Forelimb muscle (tissue), 1 donor: ENCODE measurements around the gene SIGLEC5. TPM values are rescaled to one million over a fixed set of nuclear protein-coding genes. Genes with fewer than 3 reads are reported as not detected.
A peak's percentile ranks its signal among the peaks of the same experiment; 100 is the strongest.
"Not testable (repeated sequence)": the region's sequence is repeated elsewhere in the genome, so short reads cannot be mapped to it uniquely, and the experiment has no call there.

ENCODE experiments used
- DNase-seq: peaks from one replicate; pipeline ENCODE4 v3.0.0-alpha.2; 2013; ENCODE audit warnings: low read depth
- polyA plus RNA-seq: library from polyadenylated mRNA; unstranded; fragments of 120-200 nt; gene quantifications from one replicate; pipeline ENCODE4 v1.2.1, GENCODE V29; 2013; ENCODE audit not compliant: insufficient read length

SIGLEC5 gene, protein sequence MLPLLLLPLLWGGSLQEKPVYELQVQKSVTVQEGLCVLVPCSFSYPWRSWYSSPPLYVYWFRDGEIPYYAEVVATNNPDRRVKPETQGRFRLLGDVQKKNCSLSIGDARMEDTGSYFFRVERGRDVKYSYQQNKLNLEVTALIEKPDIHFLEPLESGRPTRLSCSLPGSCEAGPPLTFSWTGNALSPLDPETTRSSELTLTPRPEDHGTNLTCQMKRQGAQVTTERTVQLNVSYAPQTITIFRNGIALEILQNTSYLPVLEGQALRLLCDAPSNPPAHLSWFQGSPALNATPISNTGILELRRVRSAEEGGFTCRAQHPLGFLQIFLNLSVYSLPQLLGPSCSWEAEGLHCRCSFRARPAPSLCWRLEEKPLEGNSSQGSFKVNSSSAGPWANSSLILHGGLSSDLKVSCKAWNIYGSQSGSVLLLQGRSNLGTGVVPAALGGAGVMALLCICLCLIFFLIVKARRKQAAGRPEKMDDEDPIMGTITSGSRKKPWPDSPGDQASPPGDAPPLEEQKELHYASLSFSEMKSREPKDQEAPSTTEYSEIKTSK
- polyA plus RNA-seq = 0.71 TPM

DNA sequence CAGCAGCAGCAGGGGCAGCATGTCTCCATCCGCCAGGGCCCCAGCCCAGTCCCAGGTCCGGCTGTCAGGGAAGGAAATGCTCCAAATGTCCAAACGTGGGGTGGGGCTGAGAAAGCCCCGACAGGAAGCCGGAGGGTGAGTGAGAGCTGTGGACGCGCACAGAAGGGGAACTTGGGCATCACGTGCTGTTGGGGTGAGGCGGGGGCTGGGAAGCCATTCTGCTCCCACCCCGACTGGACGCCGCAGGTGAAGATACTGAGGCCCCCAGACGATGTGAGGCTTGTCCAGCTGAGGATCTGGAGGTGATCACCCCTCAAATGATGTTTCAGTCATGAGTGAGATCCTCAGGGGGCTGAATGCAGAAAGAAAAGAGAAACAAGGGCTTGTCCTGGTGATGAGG is at the start of gene SIGLEC5:
Gene SIGLEC5, minus strand, starts transcription at position 87 of the 400 bp plus-strand sequence. Its CDS starts 66 bp downstream, at position 21.
- DNase-seq = not testable (repeated sequence)

DNA sequence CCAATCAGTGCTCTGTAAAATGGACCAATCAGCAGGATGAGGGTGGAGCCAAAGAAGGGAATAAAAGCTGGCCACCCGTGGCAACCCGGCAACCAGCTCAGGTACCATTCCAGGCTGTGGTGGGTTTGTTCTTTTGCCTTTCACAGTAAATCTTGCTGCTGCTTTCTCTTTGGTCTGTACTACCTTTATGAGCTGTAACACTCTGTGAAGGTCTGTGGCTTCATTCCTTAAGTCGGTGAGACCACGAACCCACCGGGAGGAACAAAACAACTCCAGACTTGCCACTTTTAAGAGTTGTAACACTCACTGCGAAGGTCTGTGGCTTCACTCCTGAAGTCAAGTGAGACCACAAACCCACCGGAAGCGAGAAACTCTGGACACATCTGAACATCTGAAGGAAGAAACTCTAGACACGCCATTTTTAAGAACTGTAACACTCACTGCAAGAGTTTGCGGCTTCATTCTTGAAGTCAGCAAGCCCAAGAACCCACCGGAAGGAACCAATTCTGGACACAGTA is 46.4 kb upstream of the SIGLEC5 start:
- DNase-seq = no peak

DNA sequence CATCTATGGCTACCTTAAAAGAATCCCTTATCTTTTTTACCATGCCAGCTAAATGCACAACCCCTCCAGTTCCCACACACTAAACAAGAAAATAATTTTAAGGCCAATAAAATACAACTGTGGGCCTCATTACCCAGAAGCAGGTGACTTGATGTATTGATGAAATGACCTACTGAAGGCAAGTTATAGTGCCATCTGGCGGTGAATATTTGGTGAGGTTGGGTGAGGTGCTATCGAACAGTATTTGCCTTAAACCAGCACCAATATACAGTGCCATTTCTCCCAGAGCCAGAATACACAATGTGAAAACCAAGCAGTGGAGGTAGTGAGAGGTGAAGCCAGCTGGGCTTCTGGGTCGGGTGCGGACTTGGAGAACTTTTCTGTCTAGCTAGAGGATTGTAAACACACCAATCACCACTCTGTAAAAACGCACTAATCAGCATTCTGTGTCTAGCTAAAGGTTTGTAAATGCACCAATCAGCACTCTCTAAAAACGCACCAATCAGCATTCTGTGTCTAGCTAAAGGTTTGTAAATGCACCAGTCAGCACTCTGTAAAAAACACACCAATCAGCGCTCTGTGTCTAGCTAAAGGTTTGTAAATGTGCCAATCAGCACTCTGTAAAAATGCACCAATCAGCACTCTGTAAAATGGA is 45.8 kb upstream of the SIGLEC5 start:
- not testable (repeated sequence) for DNase-seq

DNA sequence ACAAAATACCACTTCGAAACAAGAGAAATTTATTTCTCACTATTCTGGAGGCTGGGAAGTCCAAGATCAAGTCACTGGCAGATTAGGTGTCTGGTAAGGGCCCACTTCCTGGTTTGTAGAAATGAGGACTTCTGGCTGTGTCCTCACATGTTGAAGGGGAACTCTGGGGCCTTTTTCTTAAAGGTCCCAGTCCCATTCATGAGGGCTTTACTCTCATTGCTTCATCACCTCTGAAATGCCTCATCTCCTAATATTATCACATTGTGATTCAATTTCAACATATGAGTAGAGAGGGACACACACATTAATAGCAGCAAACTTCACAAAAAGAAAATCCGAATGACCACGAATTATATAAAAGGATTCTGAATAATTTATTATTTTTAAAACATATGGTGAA is 38.0 kb upstream of the SIGLEC5 start:
- DNase-seq = no peak

DNA sequence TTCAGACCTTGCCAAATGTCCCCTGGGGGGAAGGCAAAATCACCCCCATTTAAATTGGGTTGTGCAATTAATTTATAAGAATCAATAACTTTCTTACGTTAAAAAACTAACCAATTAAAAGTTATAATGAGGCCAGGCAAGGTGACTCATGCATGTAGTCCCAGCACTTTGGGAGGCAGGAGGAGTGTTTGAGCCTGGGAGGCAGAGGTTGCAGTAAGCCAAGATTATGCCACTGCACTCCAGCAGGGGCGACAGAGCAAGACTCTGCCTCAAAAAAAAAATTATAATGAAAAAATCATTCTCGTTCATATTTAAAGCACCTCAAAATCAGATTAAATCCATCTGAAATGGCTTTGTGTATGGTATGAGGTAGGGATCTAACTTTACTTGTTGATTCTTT is 34.8 kb upstream of the SIGLEC5 start:
- DNase-seq = no peak

DNA sequence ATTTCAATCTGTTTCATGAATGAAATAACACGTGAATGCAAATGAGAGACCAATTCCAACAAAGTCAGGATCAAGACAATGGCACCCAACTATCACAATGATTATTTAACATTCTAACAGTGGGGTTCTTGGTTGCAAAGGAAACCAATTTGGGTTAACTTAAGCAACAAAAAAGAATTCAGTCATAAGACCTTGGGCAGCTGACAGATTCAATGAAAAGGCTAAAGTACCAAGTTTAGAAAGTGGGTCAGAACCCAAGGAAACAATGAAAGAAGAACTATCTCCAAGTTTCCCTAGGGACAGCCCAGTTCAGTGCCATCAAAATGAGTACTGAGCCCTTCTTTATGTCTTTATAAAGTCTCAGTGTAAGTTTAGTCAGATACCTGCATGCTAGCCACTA is 33.9 kb upstream of the SIGLEC5 start:
- DNase-seq = no peak

DNA sequence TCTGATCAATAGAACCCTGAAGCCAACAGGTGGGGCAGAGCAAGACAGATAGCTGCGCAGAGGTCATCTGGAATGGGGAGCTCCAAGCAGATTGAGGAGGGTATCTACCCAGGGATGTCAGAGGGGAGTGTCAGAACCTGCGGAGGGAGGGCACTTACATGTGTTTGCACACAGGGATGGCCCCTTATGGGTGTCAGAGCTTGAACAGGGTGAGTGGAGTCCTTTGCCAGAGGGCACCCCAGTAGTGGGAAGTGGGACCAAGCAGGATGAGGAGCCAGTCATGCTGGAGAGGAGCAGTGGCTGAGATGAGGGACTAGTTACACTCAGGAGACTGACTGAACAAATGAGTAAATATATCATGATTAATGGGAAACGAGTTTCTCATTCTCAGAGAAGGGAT is 33.4 kb upstream of the SIGLEC5 start:
- no peak for DNase-seq

DNA sequence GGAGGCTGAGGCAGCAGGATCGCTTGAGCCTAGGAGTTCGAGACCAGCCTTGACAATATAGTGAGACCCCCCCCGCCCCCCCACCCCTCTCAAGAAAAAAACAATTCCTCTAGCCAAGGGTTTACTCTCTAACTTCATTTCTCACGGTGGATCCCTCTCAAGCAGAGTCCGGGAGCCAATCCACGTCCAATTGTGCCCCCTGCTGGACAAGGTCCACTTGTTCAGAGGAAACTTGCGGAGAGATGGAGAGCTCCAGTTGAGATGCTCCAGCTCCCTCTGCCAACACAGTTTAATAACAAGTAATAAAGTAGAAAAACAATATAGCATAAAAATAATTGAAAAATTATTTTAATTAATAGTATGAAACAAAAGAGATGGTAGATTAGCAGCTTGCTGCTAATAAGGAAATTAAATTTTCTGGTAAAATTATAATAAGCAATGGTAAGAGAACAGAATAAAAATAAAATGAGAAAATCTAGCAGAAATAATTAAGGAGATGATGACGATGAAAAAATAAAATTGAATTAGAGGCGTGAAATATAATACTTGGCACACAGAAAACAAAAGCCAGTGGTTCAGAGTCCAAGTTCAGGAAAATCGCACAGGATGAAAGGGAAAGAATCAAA is 30.9 kb upstream of the SIGLEC5 start:
- DNase-seq = peak; percentile 51

DNA sequence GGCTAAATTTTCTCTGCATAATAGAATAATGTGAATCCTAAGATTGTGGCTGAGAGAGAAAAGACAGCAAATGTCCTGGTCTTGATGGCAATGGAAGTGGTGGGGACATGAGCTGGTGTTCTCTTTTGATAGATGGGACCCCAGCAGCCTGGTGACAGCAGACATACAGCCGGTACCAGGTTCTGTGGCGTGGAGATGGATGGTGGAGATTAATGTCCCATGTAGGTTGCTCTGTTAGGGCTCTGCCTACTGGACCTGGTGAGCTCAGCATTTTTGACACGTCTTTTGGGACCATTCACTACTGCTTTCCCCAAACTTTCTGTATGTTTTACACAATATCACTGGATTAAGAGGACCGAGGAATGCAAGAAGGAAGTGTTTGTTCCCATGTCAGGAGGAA is 24.6 kb upstream of the SIGLEC5 start:
- no peak for DNase-seq

DNA sequence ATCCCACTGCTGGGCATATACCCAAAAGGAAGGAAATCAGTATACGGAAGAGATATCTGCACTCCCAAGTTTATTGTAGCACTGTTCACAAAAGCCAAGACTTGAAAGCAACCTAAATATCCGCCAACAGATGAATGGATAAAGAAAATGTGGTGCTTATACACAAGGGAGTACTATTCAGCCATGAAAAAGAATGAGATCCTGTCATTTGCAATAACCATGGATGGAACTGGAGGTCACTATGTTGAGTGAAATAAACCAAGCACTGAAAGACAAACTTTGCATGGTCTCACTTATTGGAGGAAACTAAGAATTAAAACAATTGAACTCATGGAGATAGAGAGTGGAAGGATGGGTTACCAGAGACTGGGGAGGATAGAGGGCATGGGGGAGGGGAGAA is 23.0 kb upstream of the SIGLEC5 start:
- no peak for DNase-seq

DNA sequence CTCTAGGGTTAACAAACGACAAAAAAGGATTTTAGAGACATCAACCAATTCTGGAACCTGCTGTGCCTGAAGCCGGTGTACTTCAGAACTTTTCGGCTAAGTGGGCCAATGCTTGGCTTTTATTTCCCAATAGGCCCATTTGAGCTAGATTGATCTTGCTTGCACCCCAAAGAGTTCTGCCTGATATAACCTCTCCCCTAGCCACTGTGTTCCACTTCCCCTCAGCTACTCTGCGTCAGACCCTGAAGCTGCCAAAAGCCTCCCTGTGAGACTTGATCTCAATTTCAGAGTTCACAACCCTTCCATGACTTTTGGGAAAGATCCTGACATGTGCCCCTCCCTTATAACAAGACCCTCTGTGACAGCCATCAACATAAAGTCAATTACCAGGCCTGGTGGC is 22.1 kb upstream of the SIGLEC5 start:
- DNase-seq = no peak

DNA sequence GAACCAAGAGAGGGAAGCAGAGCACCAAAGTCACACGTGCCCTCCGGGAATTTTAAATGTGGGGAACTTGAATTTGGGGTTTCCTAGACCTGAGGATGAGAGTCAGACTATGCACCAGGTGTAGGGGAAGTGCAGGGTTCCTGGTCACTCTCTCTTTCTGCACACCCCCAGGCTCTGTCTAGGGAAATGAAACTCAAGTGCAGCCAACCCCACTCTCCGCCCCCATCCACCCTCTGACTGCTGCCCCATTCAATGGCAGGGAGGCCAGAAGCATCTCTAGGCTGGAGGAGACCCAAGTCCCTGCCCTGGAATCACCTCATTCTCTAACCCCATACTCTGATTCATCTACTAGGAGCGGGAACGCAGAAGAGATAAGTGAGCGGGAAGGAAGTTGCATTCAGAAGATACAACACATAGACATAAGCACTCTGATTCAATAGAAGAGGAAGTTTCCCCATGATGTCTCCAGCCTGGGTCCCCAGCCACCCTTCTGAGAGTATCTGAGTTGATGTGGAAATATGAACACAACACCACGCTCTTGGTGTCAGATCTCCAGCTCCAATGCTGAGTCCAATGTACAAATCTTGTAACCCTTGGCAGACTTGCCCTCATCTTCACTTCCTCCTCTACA is 21.1 kb upstream of the SIGLEC5 start:
- no peak for DNase-seq

DNA sequence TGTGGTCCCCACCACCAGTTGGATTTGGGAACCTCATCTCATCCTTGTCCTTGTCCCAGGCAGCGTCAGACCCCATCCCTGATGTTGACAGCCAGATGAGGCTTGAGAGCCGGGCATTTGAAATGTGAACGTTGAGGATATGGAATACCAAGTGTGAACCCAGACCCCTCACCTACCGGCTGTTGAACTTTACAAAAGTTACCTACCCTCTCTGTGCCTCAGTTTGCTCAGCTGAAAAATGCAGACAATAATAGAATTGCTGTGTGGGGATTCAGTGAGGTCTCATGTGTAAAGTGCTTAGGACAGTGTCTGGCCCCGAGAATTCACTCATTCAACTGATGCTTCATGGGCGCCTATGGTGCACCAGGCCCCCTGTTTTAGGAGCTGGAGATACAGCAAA is 17.1 kb upstream of the SIGLEC5 start:
- no peak for DNase-seq

DNA sequence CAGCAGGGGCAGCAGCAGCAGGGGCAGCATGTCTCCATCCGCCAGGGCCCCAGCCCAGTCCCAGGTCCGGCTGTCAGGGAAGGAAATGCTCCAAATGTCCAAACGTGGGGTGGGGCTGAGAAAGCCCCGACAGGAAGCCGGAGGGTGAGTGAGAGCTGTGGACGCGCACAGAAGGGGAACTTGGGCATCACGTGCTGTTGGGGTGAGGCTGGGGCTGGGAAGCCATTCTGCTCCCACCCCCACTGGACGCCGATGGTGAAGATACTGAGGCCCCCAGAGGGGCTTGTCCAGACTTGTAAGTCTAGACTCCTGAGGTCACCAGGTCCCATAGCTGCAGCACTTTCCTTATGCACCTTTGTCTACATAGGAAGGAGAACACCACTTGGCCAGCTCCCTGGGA is 16.5 kb upstream of the SIGLEC5 start, which contains the start of gene SIGLEC14:
Gene SIGLEC14, minus strand, starts transcription at position 96 of the 400 bp plus-strand sequence. Its CDS starts 66 bp downstream, at position 30.
- DNase-seq = not testable (repeated sequence)

DNA sequence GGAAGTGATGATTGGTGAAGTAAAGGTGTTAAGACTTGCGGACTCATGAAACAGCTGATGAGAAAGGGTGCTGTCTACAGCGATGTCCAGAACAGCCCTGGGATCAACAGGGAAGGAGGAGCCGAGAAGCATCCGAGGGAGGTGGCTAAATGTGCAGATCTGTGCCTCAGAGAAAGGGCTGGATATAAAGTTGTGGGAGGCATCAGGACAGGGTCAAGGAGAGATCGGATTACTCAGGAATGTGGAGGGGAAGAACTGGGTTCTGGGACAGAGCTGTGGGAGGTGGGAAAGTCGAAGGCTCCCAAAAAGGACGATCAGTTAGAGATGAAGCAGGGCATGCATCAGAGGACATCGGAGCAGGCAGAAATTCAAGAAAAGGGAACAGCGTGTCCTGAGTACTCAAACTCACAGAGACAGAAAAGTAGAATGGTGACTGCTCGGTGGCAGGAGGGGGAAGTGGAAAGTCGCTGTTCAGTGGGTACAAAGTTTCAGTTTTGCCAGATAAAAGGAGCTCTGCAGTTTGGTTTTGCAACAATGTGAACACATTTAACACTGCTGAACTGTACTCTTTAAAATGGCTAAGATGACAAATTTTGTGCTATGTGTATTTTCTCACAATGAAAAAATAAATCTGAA is 14.6 kb upstream of the SIGLEC5 start:
- DNase-seq = no peak

DNA sequence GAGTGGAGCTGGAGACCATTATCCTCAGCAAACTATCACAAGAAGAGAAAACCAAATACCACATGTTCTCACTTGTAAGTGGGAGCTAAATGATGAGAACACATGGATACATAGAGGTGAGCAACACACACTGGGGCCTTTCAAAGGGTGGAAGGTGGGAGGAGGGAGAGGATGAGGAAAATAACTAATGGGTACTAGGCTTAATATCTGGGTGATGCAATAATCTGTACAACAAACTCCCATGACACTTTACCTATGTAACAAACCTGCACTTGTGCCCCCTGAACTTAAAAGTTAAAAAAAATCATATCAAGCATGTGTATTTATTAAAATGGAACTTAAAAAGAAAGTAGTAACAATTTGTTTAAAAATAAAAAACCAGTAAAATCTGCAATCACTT is 11.4 kb upstream of the SIGLEC5 start:
- no peak for DNase-seq

DNA sequence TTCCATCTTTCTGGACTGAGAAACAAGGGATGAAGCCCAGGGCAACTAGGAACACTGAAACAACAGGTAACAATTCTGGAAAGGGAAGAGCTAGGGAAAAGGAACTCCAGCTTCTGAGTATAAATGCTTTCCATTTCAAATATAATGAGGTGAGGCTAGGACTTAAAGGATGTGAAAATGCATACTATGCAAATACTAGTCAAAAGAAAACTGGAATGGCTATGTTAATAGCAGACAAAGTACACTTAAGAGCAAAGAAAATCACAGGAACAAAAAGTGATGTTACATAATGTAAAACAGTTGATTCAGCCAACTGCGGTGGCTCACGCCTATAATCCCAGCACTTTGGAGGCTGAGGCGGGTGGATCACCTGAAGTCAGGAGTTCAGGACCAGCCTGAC is 10.2 kb upstream of the SIGLEC5 start:
- no peak for DNase-seq

DNA sequence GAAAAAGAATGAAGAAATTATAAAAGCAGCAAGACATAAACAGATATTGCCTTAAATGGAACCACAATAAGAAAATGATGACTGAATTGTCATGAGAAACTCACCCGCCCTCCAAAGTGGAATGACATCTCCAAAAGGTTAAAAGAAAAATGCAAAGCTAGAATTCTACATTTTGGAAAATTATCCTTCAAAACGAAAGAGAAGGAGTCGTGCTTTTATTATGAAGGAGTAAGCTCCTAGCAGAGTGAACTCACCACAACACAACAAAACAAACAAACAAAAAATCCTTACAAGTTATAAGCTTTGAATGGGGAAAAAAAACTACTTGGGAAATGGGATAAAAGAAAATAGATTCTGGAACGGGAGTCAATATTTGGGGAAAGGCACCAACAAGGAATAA is 9.7 kb upstream of the SIGLEC5 start:
- no peak for DNase-seq

DNA sequence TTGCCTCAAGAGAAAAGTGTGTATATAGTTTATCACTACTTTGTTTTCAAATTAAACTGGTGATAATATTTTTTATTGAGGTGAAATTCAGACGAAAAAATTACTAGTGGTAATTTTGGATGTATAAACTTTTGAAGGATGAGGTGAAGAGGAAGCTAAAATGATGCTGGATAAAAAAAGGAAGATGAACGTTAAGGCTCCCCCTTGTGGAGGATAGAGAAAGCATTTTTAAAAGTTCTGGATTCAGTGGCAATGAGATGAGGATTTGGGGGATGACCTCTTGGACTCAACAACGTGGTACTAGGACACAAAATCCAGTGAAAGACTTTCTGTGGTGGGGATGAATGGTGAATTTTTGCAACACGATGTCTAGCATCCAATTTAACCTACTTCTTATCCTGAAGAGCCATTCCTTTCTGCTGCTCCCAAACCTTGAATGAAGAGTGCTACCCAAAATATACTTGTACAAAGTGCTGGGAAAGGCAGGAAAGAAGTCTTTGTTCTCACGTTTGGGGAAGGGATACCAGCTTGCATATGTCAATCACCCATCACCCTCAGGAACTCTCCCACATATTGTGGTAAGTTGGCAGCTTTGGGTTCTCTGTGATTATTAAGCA is 7.3 kb upstream of the SIGLEC5 start:
- DNase-seq = no peak

DNA sequence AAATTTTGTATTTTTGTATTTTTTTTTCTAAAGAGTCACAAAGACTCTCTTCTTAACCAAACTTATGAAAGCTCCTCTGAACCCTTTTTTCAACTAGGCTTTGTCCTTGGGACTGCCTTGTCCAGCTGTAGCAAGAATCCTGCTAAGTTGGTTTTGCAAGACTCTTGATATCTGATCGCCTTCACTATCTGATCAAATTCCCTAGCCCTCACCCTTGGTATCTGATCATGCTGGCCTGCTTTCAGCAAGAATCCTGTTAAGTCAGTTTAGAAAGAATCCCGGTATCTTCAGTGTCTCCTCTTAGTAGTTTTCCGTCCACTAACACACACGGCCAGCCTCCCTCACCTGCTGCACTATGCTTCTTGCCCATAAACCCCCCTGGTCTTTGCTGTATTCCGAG is 1.9 kb upstream of the SIGLEC5 start:
- no peak for DNase-seq
